B cell (primary cell): ENCODE data around the gene C1QL1. TPM values are rescaled to one million over a fixed set of nuclear protein-coding genes. Genes with fewer than 3 reads are reported as not detected.

Source experiments
- ATAC-seq: fragments of 200-7000 bp; cut with Tn5 transposase; one replicate; pipeline ENCODE4 v1.10.0; 2021; ENCODE audit warnings: low read depth, mild to moderate bottlenecking, moderate number of reproducible peaks, moderate library complexity
- CTCF ChIA-PET: fragments of 350-600 bp; sonication (Branson Sonifier 250); formaldehyde crosslinking; loops from one replicate; lab custom pipeline; 2021; ENCODE audit warnings: antibody characterized with exemption, inconsistent platforms; lab: Charles Lee
- POLR2A ChIA-PET: fragments of 350-600 bp; sonication (Branson Sonifier 250); formaldehyde crosslinking; loops from one replicate; lab custom pipeline; 2021; ENCODE audit warnings: antibody characterized with exemption; lab: Charles Lee
- DNase-seq: peaks from one replicate; pipeline ENCODE4 v3.0.0; 2013
- H2AFZ ChIP-seq: 2 replicates; pipeline ENCODE4 v1.6.1; 2012; ENCODE audit warnings: mild to moderate bottlenecking, low read depth, low read length; ENCODE audit not compliant: insufficient read depth, poor library complexity, severe bottlenecking
- H3K27ac ChIP-seq, 2 donors: 1 replicate in 1 of 2; 2 replicates in 1 of 2; pipeline ENCODE4 v1.5.1; 2012 to 2013; ENCODE audit warnings: low read length in 2 of 2, mild to moderate bottlenecking in 2 of 2, moderate library complexity in 1 of 2
- H3K27me3 ChIP-seq, 4 experiments: fragments of 200-600 bp in 1 of 4; sonication (generic) in 1 of 4; replicated peaks in 1 of 4; 1 replicate in 2 of 4; 2 replicates in 2 of 4; pipeline versions ENCODE4 v1.6.1 to v1.7.0; 2013 to 2016; ENCODE audit warnings: low read length in 3 of 4, mild to moderate bottlenecking in 2 of 4, mixed read lengths in 1 of 4, moderate library complexity in 1 of 4; ENCODE audit not compliant: insufficient read depth in 4 of 4, control insufficient read depth in 3 of 4; ENCODE audit errors: control extremely low read depth in 1 of 4
- H3K36me3 ChIP-seq, 2 experiments: replicated peaks in 1 of 2; 1 replicate in 1 of 2; 2 replicates in 1 of 2; pipeline versions ENCODE4 v1.6.1 to v1.7.1; 2013; ENCODE audit warnings: low read length in 1 of 2; ENCODE audit not compliant: insufficient read depth in 2 of 2, control insufficient read depth in 1 of 2; ENCODE audit errors: control extremely low read depth in 1 of 2, extremely low read depth in 1 of 2
- H3K4me1 ChIP-seq, 2 donors: fragments of 200-600 bp in 1 of 2; sonication (generic) in 1 of 2; 1 replicate in 1 of 2; 2 replicates in 1 of 2; pipeline versions ENCODE4 v1.5.1 to v1.6.1; 2013 to 2017; ENCODE audit warnings: low read length in 2 of 2; ENCODE audit not compliant: control insufficient read depth in 2 of 2, insufficient read depth in 2 of 2
- H3K4me2 ChIP-seq: replicated peaks from 2 replicates; pipeline ENCODE3; 2012; ENCODE audit warnings: mild to moderate bottlenecking, low read depth, low read length; ENCODE audit not compliant: poor library complexity, severe bottlenecking
- H3K4me3 ChIP-seq, 5 experiments: fragments of 200-600 bp in 1 of 5; sonication (generic) in 1 of 5; 1 replicate in 3 of 5; 2 replicates in 2 of 5; pipeline versions ENCODE4 v1.5.1 to v1.7.0; 2011 to 2016; ENCODE audit warnings: low read length in 4 of 5, mild to moderate bottlenecking in 4 of 5, low read depth in 2 of 5, control low read depth in 1 of 5, moderate library complexity in 1 of 5; ENCODE audit not compliant: insufficient read depth in 1 of 5; ENCODE audit errors: control extremely low read depth in 1 of 5, extremely low read depth in 1 of 5
- H3K79me2 ChIP-seq: fragments of 200-600 bp; sonication (generic); one replicate; pipeline ENCODE4 v1.6.0; 2016; ENCODE audit warnings: low read length; ENCODE audit not compliant: control insufficient read depth, insufficient read depth
- H3K9ac ChIP-seq: fragments of 200-600 bp; sonication (generic); 2 replicates; pipeline ENCODE4 v1.6.1; 2017; ENCODE audit warnings: mild to moderate bottlenecking, low read length, moderate library complexity
- H3K9me3 ChIP-seq, 3 donors: one replicate each; pipeline versions ENCODE4 v1.6.1 to v1.7.1; 2013; ENCODE audit warnings: low read length in 2 of 3; ENCODE audit not compliant: control insufficient read depth in 2 of 3, insufficient read depth in 1 of 3; ENCODE audit errors: control extremely low read depth in 1 of 3
- H4K20me1 ChIP-seq: 2 replicates; pipeline ENCODE4 v1.6.0; 2012; ENCODE audit warnings: mild to moderate bottlenecking, low read length; ENCODE audit not compliant: insufficient read depth, control insufficient read depth, poor library complexity, severe bottlenecking
- H3K27ac Mint-ChIP-seq: one replicate; pipeline ENCODE4 v1.8.0; 2021; ENCODE audit warnings: mixed read lengths
- H3K27me3 Mint-ChIP-seq: one replicate; pipeline ENCODE4 v1.8.0; 2021; ENCODE audit warnings: mixed read lengths
- H3K4me1 Mint-ChIP-seq: one replicate; pipeline ENCODE4 v1.8.0; 2021; ENCODE audit warnings: mixed read lengths
- H3K4me3 Mint-ChIP-seq: one replicate; pipeline ENCODE4 v1.8.0; 2021; ENCODE audit warnings: mixed read lengths
- H3K9me3 Mint-ChIP-seq: one replicate; pipeline ENCODE4 v1.8.0; 2022; ENCODE audit warnings: mixed read lengths; ENCODE audit not compliant: insufficient read depth
- EZH2 ChIP-seq: IDR thresholded peaks from 2 replicates; pipeline ENCODE4 v1.6.1; 2012; ENCODE audit warnings: borderline replicate concordance, low read depth, mild to moderate bottlenecking, moderate library complexity, low read length; ENCODE audit not compliant: insufficient read depth, poor library complexity, severe bottlenecking
- WGBS: methylation state at CpG from one replicate; pipeline ENCODE4 v1.1.5; 2013; ENCODE audit warnings: missing lambda C conversion rate; ENCODE audit not compliant: insufficient coverage; 5-methylcytosine and 5-hydroxymethylcytosine counted together
- intact Hi-C: fragments of 100-400 bp; cut with micrococcal nuclease; formaldehyde crosslinking; loops from one replicate; pipeline ENCODE4 v1.10.0; 2022
- polyA plus RNA-seq: library from polyadenylated mRNA; depleted of rRNA; stranded (reverse); fragments of >200 nt; gene quantifications from 2 replicates; pipeline ENCODE4 v1.2.3, GENCODE V29; 2012
- total RNA-seq, 2 donors: library from RNA; stranded (reverse); fragments of 120-200 nt in 1 of 2; gene quantifications; 1 replicate in 1 of 2; 2 replicates in 1 of 2; pipeline versions ENCODE4 v1.2.3 to v1.2.4, GENCODE V29; 2013 to 2022
- TF ChIP-seq, protein P1 (sequence below): fragments of 200-600 bp; IDR thresholded peaks from one replicate; pipeline ENCODE4 v1.8.0; 2022; ENCODE audit warnings: antibody characterized with exemption, mild to moderate bottlenecking

Gene C1QL1
- total and polyA plus RNA-seq, 2 donors (not counting 1 experiment from before 2014, with no cell fraction given), result not detected

DNA sequence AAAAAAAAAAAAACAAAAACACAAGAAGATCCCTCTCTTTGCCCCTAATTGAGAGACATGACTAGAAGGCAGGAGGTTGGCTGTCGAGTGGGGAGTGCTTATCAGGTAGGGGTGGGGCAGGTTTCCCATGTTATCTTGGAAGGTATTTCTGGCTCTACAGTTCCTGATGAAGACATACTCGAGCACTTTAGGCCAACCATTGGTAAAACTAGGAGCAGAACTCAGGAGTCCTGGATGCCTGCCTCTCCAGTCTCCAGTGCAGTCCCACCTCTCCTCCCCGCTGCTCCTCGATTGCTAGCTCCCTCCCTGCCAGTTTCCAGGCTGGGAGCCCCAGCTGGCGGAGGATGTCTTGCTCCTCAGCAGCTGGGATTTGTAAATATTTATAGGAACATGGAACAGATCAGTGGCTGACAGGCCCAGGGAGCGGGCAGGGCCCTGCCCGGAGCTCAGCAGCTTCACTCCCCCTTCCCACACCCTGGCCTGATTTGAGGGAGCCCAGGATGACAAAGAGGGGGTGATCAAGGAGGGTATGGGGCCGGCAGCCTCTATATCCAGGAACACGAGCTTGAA, 11.4 kb upstream of the C1QL1 start:
- Mint-ChIP-seq H3K4me1 (no peaks in the 10 kb centered on the region), H3K9me3 (no peaks in the 10 kb centered on the region), H3K27ac (no peak overlapping the region), H3K27me3 (peaks cover 32% of the 10 kb centered on the region), H3K4me3 (no peak overlapping the region)
- Histone ChIP-seq H3K4me1 (no peaks in the 10 kb centered on the region), H3K27me3 (peaks cover 0 to 35% (median 8%) of the 10 kb centered on the region in 4 experiments), H3K36me3 (no peaks in the 10 kb centered on the region), H3K27ac (no peak overlapping the region), H3K9me3 (peaks cover 0 to 2% (median 0%) of the 10 kb centered on the region in 3 donors), H3K4me2 (no peak overlapping the region), H3K4me3 (no peak overlapping the region), H3K79me2 (no peaks in the 10 kb centered on the region), H4K20me1 (no peaks in the 10 kb centered on the region), H2AFZ (no peak overlapping the region), H3K9ac (no peak overlapping the region)
- CTCF ChIA-PET, result interaction anchor here (1.3 kb wide), 1 partner anchor 44 kb away, joined by 3 read pairs; no protein-coding TSS in a partner anchor
- no peak for ATAC-seq
- TF ChIP-seq, protein P1, sequence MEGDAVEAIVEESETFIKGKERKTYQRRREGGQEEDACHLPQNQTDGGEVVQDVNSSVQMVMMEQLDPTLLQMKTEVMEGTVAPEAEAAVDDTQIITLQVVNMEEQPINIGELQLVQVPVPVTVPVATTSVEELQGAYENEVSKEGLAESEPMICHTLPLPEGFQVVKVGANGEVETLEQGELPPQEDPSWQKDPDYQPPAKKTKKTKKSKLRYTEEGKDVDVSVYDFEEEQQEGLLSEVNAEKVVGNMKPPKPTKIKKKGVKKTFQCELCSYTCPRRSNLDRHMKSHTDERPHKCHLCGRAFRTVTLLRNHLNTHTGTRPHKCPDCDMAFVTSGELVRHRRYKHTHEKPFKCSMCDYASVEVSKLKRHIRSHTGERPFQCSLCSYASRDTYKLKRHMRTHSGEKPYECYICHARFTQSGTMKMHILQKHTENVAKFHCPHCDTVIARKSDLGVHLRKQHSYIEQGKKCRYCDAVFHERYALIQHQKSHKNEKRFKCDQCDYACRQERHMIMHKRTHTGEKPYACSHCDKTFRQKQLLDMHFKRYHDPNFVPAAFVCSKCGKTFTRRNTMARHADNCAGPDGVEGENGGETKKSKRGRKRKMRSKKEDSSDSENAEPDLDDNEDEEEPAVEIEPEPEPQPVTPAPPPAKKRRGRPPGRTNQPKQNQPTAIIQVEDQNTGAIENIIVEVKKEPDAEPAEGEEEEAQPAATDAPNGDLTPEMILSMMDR, result no peak
- TF ChIP-seq EZH2, result no peak
- DNase-seq, result no peak
- POLR2A ChIA-PET, result no interaction called here
- 70% methylated on average over 3 of the region's 9 CpGs for WGBS
- intact Hi-C loops, result no loop called here

DNA sequence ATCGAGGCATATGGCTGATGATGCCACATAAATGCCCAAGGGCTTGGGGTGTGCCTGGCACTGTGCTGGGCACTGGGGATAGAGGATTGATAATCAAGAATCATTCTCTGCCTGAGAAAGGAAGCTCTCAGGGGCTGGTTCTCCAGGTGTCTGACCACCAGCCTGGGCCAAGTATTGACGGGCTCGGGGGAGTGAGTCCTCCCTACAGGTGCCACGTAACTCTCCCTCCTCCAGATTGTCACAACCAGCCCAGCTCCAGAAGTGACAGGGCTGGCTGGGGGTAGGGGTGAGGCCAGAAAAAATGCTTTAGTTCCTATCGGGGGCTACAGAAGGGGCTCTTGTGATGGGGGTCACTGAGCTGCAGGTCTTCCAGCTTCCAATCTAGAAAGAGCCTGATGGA, 10.7 kb upstream of the C1QL1 start:
- Histone ChIP-seq H3K4me2 (no peak overlapping the region), H3K4me1 (no peaks in the 10 kb centered on the region), H2AFZ (no peak overlapping the region), H3K27ac (no peak overlapping the region), H3K4me3 (no peak overlapping the region), H3K9ac (no peak overlapping the region), H3K36me3 (no peaks in the 10 kb centered on the region), H3K27me3 (peaks cover 0 to 35% (median 8%) of the 10 kb centered on the region in 4 experiments), H3K9me3 (peaks cover 0 to 2% (median 0%) of the 10 kb centered on the region in 3 donors), H3K79me2 (no peaks in the 10 kb centered on the region), H4K20me1 (no peaks in the 10 kb centered on the region)
- DNase-seq (no peak), ATAC-seq (no peak)
- Mint-ChIP-seq H3K9me3 (no peaks in the 10 kb centered on the region), H3K4me1 (no peaks in the 10 kb centered on the region), H3K27me3 (peaks cover 34% of the 10 kb centered on the region), H3K4me3 (no peak overlapping the region), H3K27ac (no peak overlapping the region)
- 94% methylated on average over 2 of the region's 5 CpGs for WGBS
- CTCF ChIA-PET, result no interaction called here
- intact Hi-C loops, result no loop called here
- POLR2A ChIA-PET, result no interaction called here
- TF ChIP-seq EZH2, result no peak
- TF ChIP-seq, protein P1, result no peak
